H9 (cell line): ENCODE measurements around the gene HYAL3. TPM values are rescaled to one million over a fixed set of nuclear protein-coding genes. Genes with fewer than 3 reads are reported as not detected.
A peak's percentile ranks its signal among the peaks of the same experiment; 100 is the strongest.

Experiments
- DNase-seq: peaks from one replicate; pipeline ENCODE4 v3.0.0-alpha.2; 2017
- H2AFZ ChIP-seq: one replicate; pipeline ENCODE4 v1.6.1; 2013; ENCODE audit warnings: mild to moderate bottlenecking, low read length, control low read depth, moderate library complexity
- H2AK5ac ChIP-seq: 2 replicates; pipeline ENCODE4 v1.6.1; 2013; ENCODE audit warnings: low read length, control low read depth, mixed read lengths; ENCODE audit not compliant: insufficient read length
- H2BK120ac ChIP-seq: one replicate; pipeline ENCODE4 v1.6.1; 2013; ENCODE audit warnings: low read depth, mild to moderate bottlenecking, low read length, control low read depth, inconsistent platforms; ENCODE audit not compliant: poor library complexity, severe bottlenecking
- H2BK12ac ChIP-seq: 2 replicates; pipeline ENCODE4 v1.6.1; 2013; ENCODE audit warnings: low read length, control low read depth, mixed read lengths, low read depth; ENCODE audit not compliant: insufficient read length
- H2BK15ac ChIP-seq: 2 replicates; pipeline ENCODE4 v1.6.1; 2013; ENCODE audit warnings: low read depth, low read length, control low read depth
- H2BK20ac ChIP-seq: one replicate; pipeline ENCODE4 v1.6.1; 2013; ENCODE audit warnings: low read depth, mild to moderate bottlenecking, low read length, control low read depth, inconsistent platforms; ENCODE audit not compliant: poor library complexity, severe bottlenecking
- H2BK5ac ChIP-seq: 2 replicates; pipeline ENCODE4 v1.6.1; 2013; ENCODE audit warnings: low read length, control low read depth, mixed read lengths; ENCODE audit not compliant: insufficient read length
- H3K14ac ChIP-seq: 2 replicates; pipeline ENCODE4 v1.6.1; 2013; ENCODE audit warnings: low read length, control low read depth; ENCODE audit not compliant: insufficient read depth
- H3K18ac ChIP-seq: 2 replicates; pipeline ENCODE4 v1.6.1; 2013; ENCODE audit warnings: low read depth, mild to moderate bottlenecking, mixed read lengths, low read length, control low read depth; ENCODE audit not compliant: insufficient read length
- H3K23ac ChIP-seq: 2 replicates; pipeline ENCODE4 v1.6.1; 2013; ENCODE audit warnings: low read length, control low read depth, mixed read lengths, low read depth; ENCODE audit not compliant: insufficient read length
- H3K23me2 ChIP-seq: 2 replicates; pipeline ENCODE4 v1.6.1; 2013; ENCODE audit warnings: low read depth, mild to moderate bottlenecking, mixed read lengths, low read length, control low read depth; ENCODE audit not compliant: insufficient read length, poor library complexity, severe bottlenecking
- H3K27ac ChIP-seq: 2 replicates; pipeline ENCODE4 v1.5.1; 2013; ENCODE audit warnings: low read length, control low read depth, mixed read lengths, low read depth; ENCODE audit not compliant: insufficient read length
- H3K27me3 ChIP-seq: 2 replicates; pipeline ENCODE4 v1.6.1; 2013; ENCODE audit warnings: low read length, control low read depth, inconsistent platforms; ENCODE audit not compliant: insufficient read depth
- H3K4ac ChIP-seq: 2 replicates; pipeline ENCODE4 v1.6.1; 2013; ENCODE audit warnings: low read depth, mild to moderate bottlenecking, control low read depth, inconsistent platforms, low read length, moderate library complexity
- H3K4me1 ChIP-seq: 2 replicates; pipeline ENCODE4 v1.6.1; 2013; ENCODE audit warnings: low read length, control low read depth, inconsistent platforms; ENCODE audit not compliant: insufficient read depth
- H3K4me2 ChIP-seq: 2 replicates; pipeline ENCODE4 v1.6.1; 2013; ENCODE audit warnings: low read length, control low read depth, mixed read lengths; ENCODE audit not compliant: insufficient read length, insufficient read depth
- H3K56ac ChIP-seq: 2 replicates; pipeline ENCODE4 v1.6.1; 2013; ENCODE audit warnings: low read depth, mild to moderate bottlenecking, mixed read lengths, low read length, control low read depth; ENCODE audit not compliant: insufficient read length
- H3K79me1 ChIP-seq: 2 replicates; pipeline ENCODE4 v1.6.1; 2013; ENCODE audit warnings: low read depth, mild to moderate bottlenecking, moderate library complexity, low read length, control low read depth, inconsistent platforms; ENCODE audit not compliant: insufficient read depth, poor library complexity, severe bottlenecking
- H3K79me2 ChIP-seq: 2 replicates; pipeline ENCODE4 v1.6.1; 2013; ENCODE audit warnings: low read length, control low read depth, inconsistent platforms; ENCODE audit not compliant: insufficient read depth
- H3K9ac ChIP-seq: 2 replicates; pipeline ENCODE4 v1.6.1; 2013; ENCODE audit warnings: low read length, control low read depth, mixed read lengths; ENCODE audit not compliant: insufficient read length; ENCODE audit errors: extremely low read depth
- H3K9me3 ChIP-seq: one replicate; pipeline ENCODE4 v1.6.1; 2013; ENCODE audit warnings: low read depth, low read length, inconsistent platforms; ENCODE audit not compliant: control insufficient read depth
- H3T11ph ChIP-seq: one replicate; pipeline ENCODE4 v1.6.1; 2013; ENCODE audit warnings: mild to moderate bottlenecking, low read length, control low read depth, inconsistent platforms
- H4K20me1 ChIP-seq: one replicate; pipeline ENCODE4 v1.6.1; 2013; ENCODE audit not compliant: control insufficient read depth, insufficient read length, insufficient read depth
- H4K5ac ChIP-seq: 2 replicates; pipeline ENCODE4 v1.6.1; 2013; ENCODE audit warnings: low read depth, mild to moderate bottlenecking, mixed read lengths, low read length, control low read depth; ENCODE audit not compliant: insufficient read length
- H4K8ac ChIP-seq: replicated peaks from 2 replicates; pipeline ENCODE4 v1.6.1; 2013; ENCODE audit warnings: low read length, control low read depth, mixed read lengths, low read depth; ENCODE audit not compliant: insufficient read length
- H4K91ac ChIP-seq: 2 replicates; pipeline ENCODE4 v1.6.1; 2013; ENCODE audit warnings: low read depth, mild to moderate bottlenecking, moderate library complexity, mixed read lengths, low read length, control low read depth; ENCODE audit not compliant: insufficient read length
- H3K27ac Mint-ChIP-seq, 3 experiments: 2 replicates in 2 of 3; 3 replicates in 1 of 3; pipeline ENCODE4 v1.8.0; 2020 to 2021; ENCODE audit warnings: mixed read lengths in 3 of 3, mild to moderate bottlenecking in 1 of 3, moderate library complexity in 1 of 3
- H3K27me3 Mint-ChIP-seq: 2 replicates; pipeline ENCODE4 v1.8.0; 2021; ENCODE audit warnings: low read depth, mild to moderate bottlenecking, moderate library complexity, mixed read lengths
- H3K36me3 Mint-ChIP-seq, 3 experiments: 2 replicates in 2 of 3; 3 replicates in 1 of 3; pipeline ENCODE4 v1.8.0; 2020 to 2021; ENCODE audit warnings: low read depth in 3 of 3, mixed read lengths in 3 of 3; ENCODE audit not compliant: insufficient read depth in 1 of 3
- H3K4me1 Mint-ChIP-seq, 2 experiments: 2 replicates each; pipeline ENCODE4 v1.8.0; 2020; ENCODE audit warnings: mixed read lengths in 2 of 2
- H3K4me3 Mint-ChIP-seq, 2 experiments: 2 replicates in 1 of 2; 3 replicates in 1 of 2; pipeline ENCODE4 v1.8.0; 2020 to 2021; ENCODE audit warnings: mild to moderate bottlenecking in 2 of 2, mixed read lengths in 2 of 2, moderate library complexity in 1 of 2
- H3K9me3 Mint-ChIP-seq, 2 experiments: 2 replicates in 1 of 2; 3 replicates in 1 of 2; pipeline ENCODE4 v1.8.0; 2020; ENCODE audit warnings: mild to moderate bottlenecking in 2 of 2, mixed read lengths in 2 of 2, moderate library complexity in 1 of 2
- WGBS: extraction: QIAGEN DNeasy Blood & Tissue Kit; methylation state at CpG from one replicate; pipeline ENCODE4 v1.1.7; 2013; ENCODE audit warnings: missing lambda C conversion rate, low lambda C conversion rate, mixed read lengths; ENCODE audit not compliant: insufficient read length; ENCODE audit errors: extremely low coverage; 5-methylcytosine and 5-hydroxymethylcytosine counted together
- total RNA-seq: library from RNA; stranded (reverse); gene quantifications from 2 replicates; pipeline ENCODE4 v1.2.1, GENCODE V29; 2021
- TF ChIP-seq, protein P1 (sequence below): fragments of 200-600 bp; sonication (generic); conservative IDR thresholded peaks from 3 replicates; pipeline ENCODE4 v1.8.0; 2021; ENCODE audit warnings: antibody characterized with exemption, mild to moderate bottlenecking

HYAL3 gene
- total RNA-seq, 1 experiment from 2014 or later = 3.1 TPM

DNA sequence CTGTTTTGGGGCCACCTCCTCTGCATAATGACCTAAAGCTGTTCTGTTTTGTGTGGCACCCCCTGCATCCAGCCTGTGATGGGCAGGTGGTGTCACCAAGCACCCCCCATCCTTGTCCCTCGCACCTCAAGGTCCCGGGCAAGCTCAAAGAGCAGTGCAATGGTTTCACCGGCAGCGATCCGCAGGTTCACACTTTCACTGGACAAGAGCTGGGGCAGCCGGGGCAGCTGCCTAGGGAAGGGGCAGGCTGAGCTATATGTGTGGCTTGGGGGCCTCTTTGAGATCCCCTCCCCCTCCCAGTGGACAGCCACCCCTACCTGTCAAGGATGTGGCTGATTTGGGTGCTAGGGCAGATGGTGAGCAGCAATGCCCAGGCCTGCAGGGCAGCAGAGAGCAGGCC lies 10.1 kb downstream of the HYAL3 start:
- Histone ChIP-seq H3K79me2 (peaks cover 3% of the 10 kb centered on the region; the same call in 1 of the 2 replicates), H3K4me1 (no peaks in the 10 kb centered on the region), H2AFZ (no peak overlapping the region), H3K4ac (no peak overlapping the region), H3K23ac (no peak overlapping the region), H3K79me1 (no peaks in the 10 kb centered on the region), H3T11ph (no peak overlapping the region), H3K18ac (no peak overlapping the region), H4K5ac (no peak overlapping the region), H3K9me3 (no peaks in the 10 kb centered on the region), H2BK20ac (no peak overlapping the region), H2BK12ac (no peak overlapping the region), H3K9ac (no peak overlapping the region), H2BK120ac (no peak overlapping the region), H3K4me2 (no peak overlapping the region), H3K27me3 (no peaks in the 10 kb centered on the region), H2BK15ac (no peak overlapping the region), H3K27ac (no peak overlapping the region), H3K56ac (no peak overlapping the region), H2AK5ac (no peak overlapping the region), H3K14ac (no peak overlapping the region), H4K91ac (no peak overlapping the region), H4K20me1 (no peaks in the 10 kb centered on the region), H4K8ac (no peak overlapping the region), H3K23me2 (peaks cover 5% of the 10 kb centered on the region), H2BK5ac (no peak overlapping the region)
- TF ChIP-seq, protein P1, sequence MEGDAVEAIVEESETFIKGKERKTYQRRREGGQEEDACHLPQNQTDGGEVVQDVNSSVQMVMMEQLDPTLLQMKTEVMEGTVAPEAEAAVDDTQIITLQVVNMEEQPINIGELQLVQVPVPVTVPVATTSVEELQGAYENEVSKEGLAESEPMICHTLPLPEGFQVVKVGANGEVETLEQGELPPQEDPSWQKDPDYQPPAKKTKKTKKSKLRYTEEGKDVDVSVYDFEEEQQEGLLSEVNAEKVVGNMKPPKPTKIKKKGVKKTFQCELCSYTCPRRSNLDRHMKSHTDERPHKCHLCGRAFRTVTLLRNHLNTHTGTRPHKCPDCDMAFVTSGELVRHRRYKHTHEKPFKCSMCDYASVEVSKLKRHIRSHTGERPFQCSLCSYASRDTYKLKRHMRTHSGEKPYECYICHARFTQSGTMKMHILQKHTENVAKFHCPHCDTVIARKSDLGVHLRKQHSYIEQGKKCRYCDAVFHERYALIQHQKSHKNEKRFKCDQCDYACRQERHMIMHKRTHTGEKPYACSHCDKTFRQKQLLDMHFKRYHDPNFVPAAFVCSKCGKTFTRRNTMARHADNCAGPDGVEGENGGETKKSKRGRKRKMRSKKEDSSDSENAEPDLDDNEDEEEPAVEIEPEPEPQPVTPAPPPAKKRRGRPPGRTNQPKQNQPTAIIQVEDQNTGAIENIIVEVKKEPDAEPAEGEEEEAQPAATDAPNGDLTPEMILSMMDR = no peak
- Mint-ChIP-seq H3K4me3 (peak overlapping the region in 1 of 2 experiments; percentile 29; a peak in 1 of 5 replicates), H3K9me3 (no peaks in the 10 kb centered on the region; a peak in 1 of 5 replicates), H3K27ac (no peak overlapping the region), H3K27me3 (no peaks in the 10 kb centered on the region), H3K4me1 (peaks cover 11% of the 10 kb centered on the region in 2 experiments), H3K36me3 (peaks cover 26 to 44% (median 40%) of the 10 kb centered on the region in 3 experiments; a peak in 6 of 7 replicates)
- WGBS = no CpG with 5 or more reads among the region's 6 CpGs
- no peak for DNase-seq
